Skeletal muscle satellite cell (primary cell): ENCODE measurements around the gene DENND4A. TPM values are rescaled to one million over a fixed set of nuclear protein-coding genes. Genes with fewer than 3 reads are reported as not detected.

ENCODE experiments used
- H3K27me3 ChIP-seq: 2 replicates; pipeline ENCODE4 v1.7.0; 2013; ENCODE audit warnings: low read length; ENCODE audit not compliant: control insufficient read depth, insufficient read depth
- H3K36me3 ChIP-seq: 2 replicates; pipeline ENCODE4 v1.7.0; 2013; ENCODE audit warnings: mild to moderate bottlenecking, control low read depth, low read length; ENCODE audit not compliant: insufficient read depth
- H3K4me1 ChIP-seq: 2 replicates; pipeline ENCODE4 v1.7.0; 2013; ENCODE audit warnings: low read length; ENCODE audit not compliant: control insufficient read depth, insufficient read depth
- H3K4me2 ChIP-seq: 2 replicates; pipeline ENCODE4 v1.7.0; 2013; ENCODE audit warnings: mild to moderate bottlenecking, low read length
- H3K4me3 ChIP-seq: 2 replicates; pipeline ENCODE4 v1.7.0; 2013; ENCODE audit warnings: low read length
- H3K9ac ChIP-seq: 2 replicates; pipeline ENCODE4 v1.7.0; 2013; ENCODE audit warnings: mild to moderate bottlenecking, low read depth, low read length, moderate library complexity
- H3K9me3 ChIP-seq: replicated peaks from 2 replicates; pipeline ENCODE4 v1.7.0; 2013; ENCODE audit warnings: mild to moderate bottlenecking, control low read depth, low read length
- total RNA-seq: library from RNA; depleted of rRNA; stranded (reverse); fragments of >200 nt; gene quantifications from 2 replicates; pipeline ENCODE4 v1.2.3, GENCODE V29; 2012; rRNA removed

Gene DENND4A
- total RNA-seq: 15.5 and 19.3 TPM in 2 replicates

DNA sequence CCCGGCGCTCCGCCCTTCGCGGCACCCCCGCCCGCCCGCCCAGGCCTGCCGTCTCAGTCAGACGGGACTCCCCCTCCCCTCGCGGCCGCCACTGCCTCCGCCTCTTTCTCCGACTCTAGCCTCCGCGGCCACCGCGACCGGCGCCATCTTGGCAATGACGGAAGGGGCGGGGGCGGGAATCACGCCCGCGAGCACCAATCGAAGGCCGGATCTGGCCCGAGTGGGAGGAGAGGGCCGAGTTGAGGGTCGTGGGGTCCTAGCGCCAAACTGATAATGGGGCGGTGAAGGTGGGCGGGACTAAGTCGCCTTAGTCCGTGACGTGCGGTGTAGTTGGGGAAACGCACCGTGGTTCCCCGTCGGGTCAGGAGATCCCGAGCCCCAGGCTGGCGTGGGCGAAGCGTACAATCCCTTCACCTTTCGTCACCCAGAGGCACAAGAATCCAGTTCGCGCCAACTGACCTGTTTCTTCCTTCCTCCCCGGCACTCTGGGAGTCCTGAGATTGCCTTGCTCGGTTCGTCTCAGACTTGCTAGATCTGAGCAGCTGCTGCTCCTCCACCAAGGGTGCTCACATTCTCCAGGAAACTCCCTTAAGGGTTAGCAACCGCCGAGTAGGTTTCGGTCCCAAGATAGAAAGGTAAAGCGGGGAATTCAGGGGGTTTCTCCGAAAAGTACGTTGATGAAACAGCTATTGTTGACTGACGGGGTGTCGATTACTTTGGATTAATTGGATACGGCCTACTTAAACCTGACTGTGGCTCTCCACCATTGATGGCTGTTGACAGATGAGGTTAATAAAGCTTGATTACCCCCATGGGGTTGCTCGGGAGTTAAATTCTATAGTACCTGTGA lies at the start of gene DENND4A:
Gene DENND4A (minus strand): TSS at position 156 of the 850 bp plus-strand sequence. CDS start 35,843 bp downstream, outside the sequence.
- H3K4me1 ChIP-seq: peaks cover 26% of the 10 kb centered on the region
- peak within 1 kb of the TSS; percentile 80 for H3K4me3 ChIP-seq
- no peaks in the 10 kb centered on the region for H3K9me3 ChIP-seq
- H3K36me3 ChIP-seq: no peaks in the 10 kb centered on the region
- H3K9ac ChIP-seq: peak within 1 kb of the TSS; percentile 83
- H3K4me2 ChIP-seq: peak within 1 kb of the TSS; percentile 89
- no peaks in the 10 kb centered on the region for H3K27me3 ChIP-seq

DNA sequence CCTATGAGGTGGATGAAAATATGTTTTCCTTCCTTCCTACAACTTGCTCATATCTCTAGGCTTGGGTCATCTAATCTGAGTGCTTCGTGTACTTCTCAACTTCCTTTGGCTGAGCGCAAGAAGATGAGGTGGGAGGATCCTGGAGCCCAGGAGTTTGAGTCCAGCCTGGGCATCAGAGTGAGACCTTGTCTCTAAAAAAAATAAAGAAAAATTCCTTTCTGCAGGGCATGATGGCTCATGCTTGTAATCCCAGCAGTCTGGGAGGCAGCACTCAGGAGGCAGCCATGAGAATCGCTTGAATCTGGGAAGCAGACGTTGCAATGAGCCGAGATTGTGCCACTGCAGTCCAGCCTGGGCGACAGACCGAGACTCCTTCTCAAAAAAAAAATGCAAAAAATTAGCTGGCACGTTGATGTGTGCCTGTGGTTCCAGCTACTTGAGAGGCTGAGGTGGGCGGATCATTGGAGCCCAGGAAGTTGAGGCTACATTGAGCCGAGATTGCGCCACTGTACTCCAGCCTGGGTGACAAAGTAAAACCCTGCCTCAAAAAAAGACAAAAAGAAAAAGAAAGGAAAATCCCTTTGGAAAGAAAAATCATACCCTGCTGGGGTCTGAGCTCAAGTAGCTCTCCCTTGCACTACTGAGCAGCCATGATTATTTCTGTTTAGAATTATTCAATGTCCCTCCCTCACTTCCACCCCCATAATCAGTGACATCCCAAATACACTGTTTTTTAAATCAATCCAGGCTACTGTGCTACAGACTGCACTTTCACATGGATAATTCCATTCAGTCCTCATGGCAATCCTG lies 49.2 kb upstream of the DENND4A start:
- Histone ChIP-seq H3K9ac (peak overlapping the region; percentile 17), H3K4me3 (peak overlapping the region; percentile 55)

DNA sequence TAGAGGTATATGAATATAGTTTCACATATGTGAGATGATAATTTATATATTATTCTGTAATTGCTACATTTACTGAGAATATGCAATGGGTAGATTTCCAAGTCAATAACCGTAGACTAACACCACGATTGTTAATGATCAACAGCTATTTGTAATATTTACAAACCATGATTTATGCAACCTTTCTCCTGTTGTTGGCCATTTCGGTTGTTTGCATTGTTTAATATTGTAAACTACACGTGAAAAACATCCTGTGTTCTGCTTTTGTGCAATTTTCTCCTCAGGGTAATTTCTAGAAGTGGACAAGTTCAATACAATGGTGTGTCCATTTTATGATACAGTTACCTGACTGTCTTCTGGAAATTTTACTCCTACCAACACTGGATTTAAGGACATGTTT lies 47.9 kb upstream of the DENND4A start:
- peaks cover 11% of the 10 kb centered on the region for H3K4me1 ChIP-seq
- H3K4me3 ChIP-seq: no peak overlapping the region
- H3K9me3 ChIP-seq: no peaks in the 10 kb centered on the region
- H3K9ac ChIP-seq: no peak overlapping the region
- no peaks in the 10 kb centered on the region for H3K27me3 ChIP-seq
- no peaks in the 10 kb centered on the region for H3K36me3 ChIP-seq
- H3K4me2 ChIP-seq: no peak overlapping the region

More for the DNA sequence above, 49.2 kb upstream of the DENND4A start:
- peak overlapping the region; percentile 79 for H3K4me2 ChIP-seq
- peaks cover 11% of the 10 kb centered on the region for H3K4me1 ChIP-seq
- H3K9me3 ChIP-seq: no peaks in the 10 kb centered on the region
- H3K27me3 ChIP-seq: no peaks in the 10 kb centered on the region
- H3K36me3 ChIP-seq: no peaks in the 10 kb centered on the region

DNA sequence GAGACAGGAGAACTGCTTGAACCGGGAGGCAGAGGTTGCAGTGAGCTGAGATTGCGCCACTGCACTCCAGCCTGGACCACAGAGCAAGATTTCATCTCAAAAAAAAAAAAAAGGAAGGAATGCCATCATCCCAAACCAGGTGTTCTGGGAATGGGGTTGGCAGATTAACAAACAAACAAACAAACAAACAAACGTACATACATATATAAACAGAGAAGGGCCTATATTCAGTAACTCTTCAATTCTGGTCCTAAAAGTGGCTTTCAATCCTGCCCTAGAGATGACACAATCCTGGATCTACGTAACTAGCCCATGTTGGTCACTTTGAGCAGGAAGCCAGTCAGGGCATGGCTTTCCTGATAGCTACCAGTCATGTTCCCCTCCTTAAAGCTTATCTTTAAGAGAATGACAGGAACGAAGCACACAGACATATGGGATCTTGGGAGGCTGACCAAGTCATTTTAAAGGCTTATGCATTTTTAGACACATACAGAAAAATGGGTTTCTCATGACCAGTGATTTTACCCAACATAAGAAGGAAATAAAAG lies 47.3 kb upstream of the DENND4A start:
- no peak overlapping the region for H3K4me2 ChIP-seq
- H3K4me1 ChIP-seq: peaks cover 11% of the 10 kb centered on the region
- no peaks in the 10 kb centered on the region for H3K36me3 ChIP-seq
- H3K9me3 ChIP-seq: no peaks in the 10 kb centered on the region
- H3K4me3 ChIP-seq: no peak overlapping the region
- H3K27me3 ChIP-seq: no peaks in the 10 kb centered on the region
- H3K9ac ChIP-seq: no peak overlapping the region

DNA sequence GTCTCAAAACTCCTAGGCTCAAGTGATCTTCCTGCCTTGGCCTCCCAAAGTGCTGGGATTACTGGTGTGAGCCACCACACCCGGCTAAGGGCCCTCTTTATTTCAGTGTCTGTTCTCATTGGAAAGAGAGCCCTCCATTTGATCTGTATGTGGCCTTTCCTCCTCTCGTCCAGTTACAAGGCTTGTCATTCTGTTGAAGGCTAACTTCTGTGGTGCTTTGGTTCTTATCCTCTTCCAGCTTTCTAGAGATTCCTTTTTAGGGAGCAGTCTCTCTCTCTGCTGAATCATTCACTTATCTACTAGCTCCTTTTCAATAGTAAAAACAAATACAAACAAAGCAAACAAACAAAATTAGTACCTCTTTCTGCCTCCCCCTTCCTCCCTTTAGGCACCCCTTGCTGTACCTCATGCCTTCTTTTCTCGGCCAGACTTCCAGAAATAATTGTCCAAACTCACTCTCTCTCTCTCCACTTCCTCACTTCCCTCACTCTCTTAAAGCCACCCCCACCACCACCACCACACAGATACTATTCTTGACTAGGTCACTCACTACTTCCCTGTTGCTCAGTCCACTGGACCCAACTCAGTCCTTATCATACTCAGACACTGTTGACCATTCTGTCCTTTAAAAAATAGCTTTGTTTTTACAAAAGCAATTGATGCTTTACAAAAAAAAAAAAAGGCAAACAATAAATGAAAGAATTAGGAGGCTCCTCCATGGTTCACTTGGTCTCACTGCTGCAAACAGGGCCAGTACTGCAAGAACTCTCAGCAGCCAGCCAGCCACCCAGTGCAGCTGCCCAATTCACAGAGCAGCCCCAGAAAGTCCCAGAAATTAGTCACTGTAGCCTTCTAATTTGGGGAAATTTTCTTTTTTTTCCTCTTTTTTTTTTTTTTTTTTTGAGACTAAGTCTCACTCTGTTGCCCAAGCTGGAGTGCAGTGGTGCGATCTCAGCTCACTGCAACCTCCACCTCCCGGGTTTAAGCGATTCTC lies 45.5 kb upstream of the DENND4A start:
- no peaks in the 10 kb centered on the region for H3K9me3 ChIP-seq
- no peaks in the 10 kb centered on the region for H3K27me3 ChIP-seq
- H3K4me3 ChIP-seq: no peak overlapping the region
- H3K4me1 ChIP-seq: peaks cover 27% of the 10 kb centered on the region
- no peaks in the 10 kb centered on the region for H3K36me3 ChIP-seq
- H3K4me2 ChIP-seq: no peak overlapping the region
- H3K9ac ChIP-seq: no peak overlapping the region

DNA sequence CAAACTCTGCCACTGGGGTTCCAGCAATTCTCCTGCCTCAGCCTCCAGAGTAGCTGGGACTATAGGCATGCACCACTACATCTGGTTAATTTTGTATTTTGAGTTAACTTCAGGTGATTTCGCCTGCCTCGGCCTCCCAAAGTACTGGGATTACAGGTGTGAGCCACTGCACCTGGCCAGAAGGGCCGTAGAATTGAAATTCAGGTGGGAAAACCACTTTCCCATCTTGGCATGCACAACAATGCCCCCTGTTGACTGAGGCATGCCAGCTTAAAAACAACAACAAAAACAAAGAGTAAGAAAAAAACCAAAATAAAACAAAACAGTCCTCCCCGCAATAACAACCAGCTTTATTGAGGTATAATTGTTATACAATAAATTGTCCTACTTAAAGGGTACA lies 44.6 kb upstream of the DENND4A start:
- Histone ChIP-seq H3K9ac (no peak overlapping the region), H3K4me1 (peaks cover 30% of the 10 kb centered on the region), H3K36me3 (no peaks in the 10 kb centered on the region), H3K9me3 (no peaks in the 10 kb centered on the region), H3K4me2 (no peak overlapping the region), H3K27me3 (no peaks in the 10 kb centered on the region), H3K4me3 (no peak overlapping the region)

DNA sequence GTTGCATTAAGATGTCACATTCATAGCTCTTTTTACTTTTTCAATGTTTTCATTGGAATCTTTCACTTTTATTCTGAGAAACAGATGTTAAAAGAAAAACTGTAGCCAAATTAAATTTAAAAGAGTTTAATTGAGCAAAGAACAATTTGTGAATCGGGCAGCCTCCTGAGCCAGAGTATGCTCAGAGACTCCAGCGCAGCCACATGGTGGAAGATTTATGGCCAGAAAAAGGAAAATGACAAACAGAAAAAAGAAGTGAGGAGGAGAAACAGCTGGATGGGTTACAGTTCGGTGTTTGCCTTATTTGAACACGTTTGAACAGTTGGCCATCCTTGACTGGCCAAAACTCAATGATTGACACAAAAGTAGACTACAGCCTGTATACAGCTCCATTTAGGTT lies 43.4 kb upstream of the DENND4A start:
- H3K36me3 ChIP-seq: no peaks in the 10 kb centered on the region
- H3K4me1 ChIP-seq: peaks cover 22% of the 10 kb centered on the region
- no peak overlapping the region for H3K4me3 ChIP-seq
- H3K9ac ChIP-seq: no peak overlapping the region
- no peak overlapping the region for H3K4me2 ChIP-seq
- H3K9me3 ChIP-seq: no peaks in the 10 kb centered on the region
- no peaks in the 10 kb centered on the region for H3K27me3 ChIP-seq

DNA sequence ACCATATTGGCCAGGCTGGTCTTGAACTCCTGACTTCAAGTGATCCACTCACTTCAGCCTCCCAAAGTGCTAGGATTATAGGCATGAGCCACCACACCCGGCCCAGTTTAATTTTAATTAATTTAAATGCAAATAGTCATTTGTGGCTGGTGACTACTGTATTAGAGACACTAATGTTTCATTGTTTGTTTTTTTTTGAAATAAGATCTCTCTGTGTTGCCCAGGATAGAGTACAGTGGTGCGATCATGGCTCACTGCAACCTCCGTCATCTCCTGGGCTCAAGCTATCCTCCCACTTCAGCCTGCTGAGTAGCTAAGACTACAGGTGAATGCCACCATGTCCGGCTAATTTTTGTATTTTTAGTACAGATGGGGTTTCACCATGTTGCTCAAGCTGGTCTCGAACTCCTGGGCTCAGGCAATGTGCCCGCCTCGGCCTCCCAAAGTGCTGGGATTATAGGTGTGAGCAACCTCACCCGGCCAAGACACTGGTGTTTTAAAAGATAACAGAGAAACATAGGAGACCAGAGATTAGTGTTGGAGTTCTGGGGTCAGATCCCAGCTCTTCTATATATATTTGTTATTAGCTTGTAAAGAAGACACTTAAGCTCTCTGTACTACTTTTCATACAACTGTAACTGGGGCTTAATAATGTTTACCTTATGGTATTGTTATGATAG lies 42.6 kb upstream of the DENND4A start:
- H3K27me3 ChIP-seq: no peaks in the 10 kb centered on the region
- no peak overlapping the region for H3K9ac ChIP-seq
- peaks cover 22% of the 10 kb centered on the region for H3K4me1 ChIP-seq
- H3K9me3 ChIP-seq: no peaks in the 10 kb centered on the region
- H3K4me3 ChIP-seq: no peak overlapping the region
- H3K36me3 ChIP-seq: no peaks in the 10 kb centered on the region
- no peak overlapping the region for H3K4me2 ChIP-seq

DNA sequence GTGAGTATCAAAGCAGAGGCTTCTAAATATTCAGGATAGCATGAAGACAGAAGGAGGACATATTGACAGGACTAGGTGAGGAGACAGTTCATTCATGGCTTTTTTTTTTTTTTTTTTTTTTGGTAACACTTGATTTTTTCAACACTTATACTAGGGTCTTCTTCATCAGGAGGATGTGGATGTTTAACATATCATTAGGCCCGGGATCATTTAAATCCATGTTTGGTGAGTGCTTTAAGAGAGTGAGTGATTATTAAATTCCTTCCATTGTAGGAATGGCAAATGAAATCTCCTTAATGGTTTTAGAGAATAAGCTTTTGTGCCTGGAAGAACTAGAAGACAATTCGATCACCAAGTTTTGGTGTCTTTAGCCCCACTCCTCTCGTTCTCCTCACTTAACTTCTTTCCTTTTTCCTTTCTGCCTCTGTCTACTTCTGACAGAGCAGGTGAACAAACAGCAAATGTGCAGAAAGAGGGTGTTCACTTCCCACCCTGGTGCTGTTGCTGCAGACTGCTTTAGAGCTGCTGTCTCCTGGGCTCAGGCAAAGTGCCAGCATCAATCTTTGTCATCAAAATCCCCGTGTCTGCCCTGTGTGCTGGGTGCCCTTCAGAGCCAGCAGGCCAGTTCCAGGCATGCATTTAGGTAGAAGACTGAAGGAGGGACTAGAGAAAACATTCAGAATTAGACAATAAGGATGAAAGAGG lies 41.6 kb upstream of the DENND4A start:
- H3K4me2 ChIP-seq: peak overlapping the region; percentile 78
- peaks cover 22% of the 10 kb centered on the region for H3K4me1 ChIP-seq
- H3K4me3 ChIP-seq: no peak overlapping the region
- peak overlapping the region; percentile 31 for H3K9ac ChIP-seq
- H3K36me3 ChIP-seq: no peaks in the 10 kb centered on the region
- no peaks in the 10 kb centered on the region for H3K27me3 ChIP-seq
- no peaks in the 10 kb centered on the region for H3K9me3 ChIP-seq
